H1 (cell line): Measurements from ENCODE around the gene PMF1. TPM values are rescaled to one million over a fixed set of nuclear protein-coding genes. Genes with fewer than 3 reads are reported as not detected.
"Not testable (repeated sequence)": the region's sequence is repeated elsewhere in the genome, so short reads cannot be mapped to it uniquely, and the experiment has no call there.

ENCODE experiments used
- CTCF ChIA-PET: fragments of 300-600 bp; sonication (Branson Sonifier 250); formaldehyde crosslinking; loops from one replicate; lab custom pipeline; 2021; ENCODE audit not compliant: partially characterized antibody; lab: Charles Lee
- POLR2A ChIA-PET: fragments of 300-600 bp; sonication (Branson Sonifier 250); formaldehyde crosslinking; loops from one replicate; lab custom pipeline; 2021; ENCODE audit warnings: inconsistent platforms; ENCODE audit not compliant: partially characterized antibody; lab: Charles Lee
- DNase-seq, 2 experiments: peaks; one replicate each; pipeline versions ENCODE4 v3.0.0 to v3.0.0-alpha.2; 2010 to 2022; ENCODE audit warnings: low spot score in 2 of 2, low read depth in 1 of 2, mixed read lengths in 1 of 2
- FAIRE-seq: peaks from 2 replicates; lab custom pipeline; 2011; peaks lifted over from hg19 to GRCh38; lab: Jason Lieb, UNC
- H2AFZ ChIP-seq: 2 replicates; pipeline ENCODE4 v1.8.1; 2012; ENCODE audit warnings: low read length, inconsistent platforms
- H2AK5ac ChIP-seq: 2 replicates; pipeline ENCODE4 v1.6.1; 2013; ENCODE audit warnings: low read depth, low read length
- H2BK120ac ChIP-seq: replicated peaks from 2 replicates; pipeline ENCODE3; 2013; ENCODE audit warnings: low read depth, low read length, inconsistent platforms
- H2BK12ac ChIP-seq: 2 replicates; pipeline ENCODE4 v1.6.1; 2013; ENCODE audit warnings: low read depth, low read length
- H2BK15ac ChIP-seq: 2 replicates; pipeline ENCODE4 v1.6.1; 2013; ENCODE audit warnings: low read length
- H2BK20ac ChIP-seq: 2 replicates; pipeline ENCODE4 v1.6.1; 2013; ENCODE audit warnings: low read length
- H2BK5ac ChIP-seq: 2 replicates; pipeline ENCODE4 v1.6.1; 2013; ENCODE audit warnings: low read depth, low read length
- H3K14ac ChIP-seq: 2 replicates; pipeline ENCODE4 v1.6.1; 2013; ENCODE audit warnings: inconsistent platforms; ENCODE audit not compliant: insufficient read length
- H3K18ac ChIP-seq: 2 replicates; pipeline ENCODE4 v1.6.1; 2013; ENCODE audit warnings: low read length; ENCODE audit errors: extremely low read depth
- H3K23ac ChIP-seq: 2 replicates; pipeline ENCODE4 v1.6.1; 2013; ENCODE audit warnings: inconsistent platforms; ENCODE audit not compliant: insufficient read length
- H3K23me2 ChIP-seq: 2 replicates; pipeline ENCODE4 v1.6.1; 2013; ENCODE audit warnings: low read depth, low read length
- H3K27ac ChIP-seq: 2 replicates; pipeline ENCODE4 v1.6.1; 2011; ENCODE audit warnings: low read depth, low read length, inconsistent platforms
- H3K27me3 ChIP-seq, 4 experiments: replicated peaks in 1 of 4; 1 replicate in 1 of 4; 2 replicates in 3 of 4; pipeline versions ENCODE4 v1.6.1 to v1.8.1; 2011 to 2013; ENCODE audit warnings: low read length in 3 of 4, mild to moderate bottlenecking in 3 of 4, inconsistent platforms in 2 of 4, mixed read lengths in 2 of 4, moderate library complexity in 1 of 4; ENCODE audit not compliant: control insufficient read depth in 3 of 4, insufficient read depth in 3 of 4; ENCODE audit errors: extremely low read depth in 1 of 4
- H3K36me3 ChIP-seq, 4 experiments: 2 replicates each; pipeline versions ENCODE4 v1.6.1 to v1.8.1; 2011 to 2013; ENCODE audit warnings: mild to moderate bottlenecking in 4 of 4, low read length in 3 of 4, moderate library complexity in 2 of 4, control low read depth in 1 of 4, inconsistent platforms in 1 of 4; ENCODE audit not compliant: insufficient read depth in 4 of 4, control insufficient read depth in 2 of 4
- H3K4ac ChIP-seq: replicated peaks from 2 replicates; pipeline ENCODE3; 2013; ENCODE audit warnings: low read length, low read depth, mixed read lengths, inconsistent platforms; ENCODE audit not compliant: insufficient read length
- H3K4me1 ChIP-seq, 4 experiments: replicated peaks in 1 of 4; 1 replicate in 1 of 4; 2 replicates in 3 of 4; pipeline versions ENCODE4 v1.6.1 to v1.8.1; 2011 to 2013; ENCODE audit warnings: low read length in 3 of 4, inconsistent platforms in 2 of 4, mixed read lengths in 1 of 4; ENCODE audit not compliant: insufficient read depth in 4 of 4, control insufficient read depth in 3 of 4
- H3K4me2 ChIP-seq, 2 experiments: 2 replicates each; pipeline versions ENCODE4 v1.6.1 to v1.8.1; 2011 to 2013; ENCODE audit warnings: low read depth in 2 of 2, low read length in 2 of 2, control low read depth in 1 of 2, inconsistent platforms in 1 of 2, mild to moderate bottlenecking in 1 of 2; ENCODE audit not compliant: insufficient read depth in 1 of 2
- H3K4me3 ChIP-seq, 4 experiments: fragments of 200-600, 300-600 bp in 1 of 4; sonication (generic), shearing (Covaris generic), sonication (Bioruptor Twin) in 1 of 4; 2 replicates each; pipeline versions ENCODE4 v1.5.1 to v1.8.1; 2011 to 2016; ENCODE audit warnings: low read length in 4 of 4, low read depth in 3 of 4, control low read depth in 2 of 4, inconsistent platforms in 2 of 4, mild to moderate bottlenecking in 2 of 4, mixed read lengths in 1 of 4, moderate library complexity in 1 of 4; ENCODE audit not compliant: insufficient read depth in 2 of 4; ENCODE audit errors: extremely low read depth in 1 of 4
- H3K56ac ChIP-seq: replicated peaks from 2 replicates; pipeline ENCODE3; 2013; ENCODE audit warnings: low read depth, mild to moderate bottlenecking, mixed read lengths, low read length, inconsistent platforms; ENCODE audit not compliant: insufficient read length
- H3K79me1 ChIP-seq: 2 replicates; pipeline ENCODE4 v1.6.1; 2013; ENCODE audit warnings: low read depth, low read length, control low read depth
- H3K79me2 ChIP-seq, 2 experiments: 2 replicates each; pipeline versions ENCODE4 v1.6.1 to v1.8.1; 2012 to 2013; ENCODE audit warnings: low read length in 2 of 2, mild to moderate bottlenecking in 2 of 2, inconsistent platforms in 1 of 2; ENCODE audit not compliant: insufficient read depth in 2 of 2, control insufficient read depth in 1 of 2
- H3K9ac ChIP-seq, 4 experiments: replicated peaks in 1 of 4; 1 replicate in 1 of 4; 2 replicates in 3 of 4; pipeline versions ENCODE4 v1.6.1 to v1.8.1; 2011 to 2013; ENCODE audit warnings: low read depth in 3 of 4, low read length in 3 of 4, control low read depth in 2 of 4, mild to moderate bottlenecking in 2 of 4, moderate library complexity in 2 of 4, inconsistent platforms in 1 of 4; ENCODE audit errors: extremely low read depth in 1 of 4
- H3K9me3 ChIP-seq, 2 experiments: 2 replicates each; pipeline versions ENCODE4 v1.6.1 to v1.8.1; 2012 to 2013; ENCODE audit warnings: mild to moderate bottlenecking in 2 of 2, moderate library complexity in 2 of 2, control low read depth in 1 of 2, inconsistent platforms in 1 of 2, low read depth in 1 of 2, low read length in 1 of 2, mixed read lengths in 1 of 2; ENCODE audit not compliant: insufficient read depth in 2 of 2
- H4K20me1 ChIP-seq, 2 experiments: replicated peaks in 1 of 2; 2 replicates each; pipeline versions ENCODE3 to v1.8.1; 2011 to 2013; ENCODE audit warnings: inconsistent platforms in 2 of 2, low read length in 2 of 2, mild to moderate bottlenecking in 1 of 2; ENCODE audit not compliant: insufficient read depth in 2 of 2, control insufficient read depth in 1 of 2
- H4K5ac ChIP-seq: 2 replicates; pipeline ENCODE4 v1.6.1; 2013; ENCODE audit warnings: low read length, low read depth, mixed read lengths, inconsistent platforms; ENCODE audit not compliant: insufficient read length
- H4K8ac ChIP-seq: 2 replicates; pipeline ENCODE4 v1.8.0; 2013; ENCODE audit warnings: mild to moderate bottlenecking, moderate library complexity, low read length, inconsistent platforms; ENCODE audit not compliant: insufficient read depth; ENCODE audit errors: extremely low read depth
- H4K91ac ChIP-seq: replicated peaks from 2 replicates; pipeline ENCODE3; 2013; ENCODE audit warnings: low read length, mixed read lengths, inconsistent platforms; ENCODE audit not compliant: insufficient read length
- ASH2L ChIP-seq: fragments of 200-600, 300-600 bp; sonication (generic); IDR thresholded peaks from one replicate; pipeline ENCODE4 v1.7.1; 2017; ENCODE audit warnings: low read length
- WGBS, 2 experiments: shearing (Covaris generic) in 1 of 2; methylation state at CpG; one replicate each; pipeline versions ENCODE4 v1.1.6 to v1.1.7; 2013 to 2015; ENCODE audit warnings: low lambda C conversion rate in 2 of 2, mixed read lengths in 2 of 2, inconsistent platforms in 1 of 2, low coverage in 1 of 2, missing lambda C conversion rate in 1 of 2; ENCODE audit not compliant: insufficient replicate concordance in 2 of 2, insufficient coverage in 1 of 2, insufficient read length in 1 of 2; ENCODE audit errors: extremely low coverage in 1 of 2, missing lambda C conversion rate in 1 of 2; 5-methylcytosine and 5-hydroxymethylcytosine counted together
- polyA plus RNA-seq, 7 experiments: library from polyadenylated mRNA; depleted of rRNA in 3 of 7; stranded (reverse) in 5 of 7; unstranded in 2 of 7; fragments of >200 nt in 5 of 7; fragments of 200-250 nt in 2 of 7; gene quantifications; 1 replicate in 5 of 7; 2 replicates in 1 of 7; 4 replicates in 1 of 7; pipeline versions ENCODE4 v1.2.1 to v1.2.3, GENCODE V29; 2011 to 2013; ENCODE audit warnings: missing spikeins in 2 of 7, mixed read lengths in 2 of 7
- total RNA-seq: library from RNA; stranded (reverse); fragmentation: NEBNext Ultra II Directional; extraction: Animal tissue kit (Norgen Biotek cat#: 25700); gene quantifications from 2 replicates; pipeline ENCODE4 v1.2.1, GENCODE V29; 2021

The PMF1 gene
- total and polyA plus RNA-seq, 2 of the 8 experiments (the other 6 are each of a cell fraction or from before 2014, with no cell fraction given) = 113 to 296 TPM

DNA sequence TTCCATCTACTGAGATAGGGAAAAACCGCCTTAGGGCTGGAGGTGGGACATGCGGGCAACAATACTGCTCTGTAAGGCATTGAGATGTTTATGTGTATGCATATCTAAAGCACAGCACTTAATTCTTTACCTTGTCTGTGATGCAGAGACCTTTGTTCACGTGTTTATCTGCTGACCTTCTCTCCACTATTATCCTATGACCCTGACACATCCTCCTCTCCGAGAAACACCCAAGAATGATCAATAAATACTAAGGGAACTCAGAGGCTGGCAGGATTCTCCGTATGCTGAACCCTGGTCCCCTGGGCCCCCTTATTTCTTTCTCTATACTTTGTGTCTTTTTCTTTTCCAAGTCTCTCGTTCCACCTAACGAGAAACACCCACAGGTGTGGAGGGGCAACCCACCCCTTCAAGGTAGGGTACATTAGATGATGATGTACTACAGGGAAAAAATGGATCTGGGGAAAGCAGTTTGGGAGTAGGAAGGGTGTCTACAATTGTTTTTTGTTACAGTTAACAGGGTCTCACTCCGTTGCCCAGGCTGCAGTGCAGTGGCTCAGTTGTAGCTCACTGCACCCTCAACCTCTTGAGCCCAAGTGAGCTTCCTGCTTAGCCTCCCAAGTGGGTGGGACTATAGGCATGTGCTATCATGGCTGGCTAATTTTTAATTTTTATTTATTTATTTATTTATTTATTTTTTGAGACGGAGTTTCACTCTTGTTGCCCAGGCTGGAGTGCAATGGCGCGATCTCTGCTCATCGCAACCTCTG, 30.6 kb upstream of the PMF1 start:
- H2AFZ ChIP-seq, DNase-seq, H3K56ac ChIP-seq, H3K79me1 ChIP-seq, H3K27me3 ChIP-seq, H3K36me3 ChIP-seq, H3K23ac ChIP-seq, H3K23me2 ChIP-seq, H3K14ac ChIP-seq, FAIRE-seq, H4K20me1 ChIP-seq, H3K9me3 ChIP-seq, H3K79me2 ChIP-seq: not testable (repeated sequence)
- H3K4me3 ChIP-seq = peak overlapping the region in 1 of 4 experiments; percentile 39; a peak in 1 of 8 replicates
- peaks cover 4 to 16% (median 10%) of the 10 kb centered on the region in 4 experiments for H3K4me1 ChIP-seq
- peak overlapping the region; percentile 91; the same call in 1 of the 2 replicates for H2AK5ac ChIP-seq
- peak overlapping the region; percentile 100 for H3K18ac ChIP-seq
- H2BK5ac ChIP-seq = peak overlapping the region; percentile 91
- ChIA-PET CTCF (interaction anchor here (0.6 to 1.3 kb wide), 2 partner anchors 36 to 40 kb away, joined by 4 to 5 read pairs; no protein-coding TSS in a partner anchor), POLR2A (interaction anchor here (0.8 to 1.8 kb wide), 9 partner anchors 11 to 155 kb away, joined by 3 to 11 read pairs (median 3); partner anchors contain the start of gene PMF1)
- peak overlapping the region; percentile 63 for H3K4ac ChIP-seq
- peak; percentile 33 for TF ChIP-seq ASH2L
- peak overlapping the region; percentile 98 for H4K5ac ChIP-seq
- H2BK12ac ChIP-seq = peak overlapping the region; percentile 99; the same call in 1 of the 2 replicates
- 57% methylated on average over 12 of the region's 12 CpGs; no CpG with 5 or more reads in 1 of the 2 experiments for WGBS, 2 experiments
- peak overlapping the region; percentile 100 for H2BK120ac ChIP-seq
- peak overlapping the region; percentile 39; the same call in 1 of the 2 replicates for H4K8ac ChIP-seq
- peak overlapping the region; percentile 84; the same call in 1 of the 2 replicates for H3K27ac ChIP-seq
- H3K4me2 ChIP-seq = peak overlapping the region; percentile 1 to 42; a peak in 3 of 4 replicates
- peak overlapping the region in 2 of 4 experiments; percentile 26 to 62; a peak in 2 of 7 replicates for H3K9ac ChIP-seq
- H2BK20ac ChIP-seq = 0 out of 2 replicates have a peak overlapping the region, but pooled peaks have one; percentile 90
- H4K91ac ChIP-seq = peak overlapping the region; percentile 100
- peak overlapping the region; percentile 95; the same call in 1 of the 2 replicates for H2BK15ac ChIP-seq
